ENCODE results near the gene MRGPRF.
"Not testable (repeated sequence)": the region's sequence is repeated elsewhere in the genome, so short reads cannot be mapped to it uniquely, and the experiment has no call there.

MRGPRF gene

DNA sequence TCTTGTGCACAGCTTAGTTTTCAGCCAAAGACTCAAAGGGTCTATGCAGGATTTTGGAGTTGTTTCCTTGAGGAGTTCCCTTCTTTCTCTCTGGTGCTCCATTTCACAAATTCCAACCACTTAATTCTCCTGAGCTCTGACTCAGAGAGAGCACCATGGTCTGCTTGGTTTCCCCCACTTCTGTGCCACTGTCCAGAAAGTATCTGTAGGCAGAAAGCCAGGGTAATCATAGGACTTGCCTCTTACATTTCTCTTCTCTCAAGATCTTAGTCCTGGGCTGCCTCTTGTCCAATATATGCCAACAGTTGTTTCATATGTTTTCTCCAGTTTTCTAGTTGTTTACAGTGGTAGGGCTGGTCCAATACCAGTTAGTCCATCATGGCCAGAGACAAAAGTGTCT, 25.8 kb downstream of the MRGPRF start:
- DNase-seq (ENCODE audit: low spot score), result no peak

DNA sequence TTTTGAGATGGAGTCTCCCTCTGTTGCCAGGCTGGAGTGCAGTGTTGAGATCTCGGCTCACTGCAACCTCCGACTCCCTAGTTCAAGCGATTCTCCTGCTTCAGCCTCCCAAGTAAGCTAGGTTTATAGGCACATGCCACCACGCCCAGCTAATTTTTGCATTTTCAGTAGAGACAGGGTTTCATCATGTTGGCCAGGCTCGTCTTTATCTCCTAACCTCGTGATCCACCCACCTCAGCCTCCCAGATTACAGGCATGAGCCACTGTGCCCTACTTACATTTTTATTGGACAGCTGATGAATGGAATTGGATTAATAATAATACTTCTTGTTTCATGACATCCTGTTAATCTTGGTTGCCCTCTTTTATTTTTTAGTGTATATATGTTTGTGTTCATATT, 29.2 kb downstream of the MRGPRF start:
- no peak for DNase-seq (ENCODE audit: low spot score)

DNA sequence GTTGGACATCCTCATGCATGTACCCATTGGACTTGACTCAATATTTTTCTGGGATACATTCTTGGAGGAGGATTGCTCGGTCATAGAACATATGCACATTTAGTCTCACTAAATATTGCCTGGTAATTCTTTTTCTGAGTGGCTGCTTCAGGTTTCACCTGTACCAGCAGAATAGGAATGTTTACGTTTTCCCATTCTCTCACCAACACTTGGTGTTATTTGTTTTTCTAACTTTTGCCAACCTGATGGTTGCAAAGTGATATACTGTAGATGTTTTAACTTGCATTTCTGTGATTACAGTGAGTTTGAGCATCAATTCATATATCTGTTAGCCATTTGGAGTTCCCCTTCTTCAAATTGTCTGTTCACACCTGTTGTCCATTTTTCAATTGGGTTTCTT, 30.9 kb downstream of the MRGPRF start:
- DNase-seq (ENCODE audit: low spot score), result no peak

DNA sequence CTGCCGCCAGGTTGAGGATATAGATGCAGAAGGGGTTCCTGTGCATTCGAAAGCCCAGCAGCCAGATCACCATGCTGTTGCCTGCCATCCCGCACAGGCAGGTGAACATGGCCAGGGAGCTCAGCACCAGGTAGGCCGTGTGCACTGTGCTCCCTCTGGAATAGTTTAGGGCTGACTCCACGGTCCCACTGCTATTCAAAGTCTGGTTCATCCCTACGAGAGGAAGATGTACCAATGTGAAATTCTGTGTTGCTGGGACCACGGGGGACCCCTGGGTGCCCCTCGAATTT, 32.3 kb downstream of the MRGPRF start, which contains the start of gene MRGPRD:
Gene MRGPRD (minus strand): TSS at position 211 of the 290 bp plus-strand sequence. CDS start 0 bp downstream, at position 211.
- DNase-seq (ENCODE audit: low spot score), result no peak

DNA sequence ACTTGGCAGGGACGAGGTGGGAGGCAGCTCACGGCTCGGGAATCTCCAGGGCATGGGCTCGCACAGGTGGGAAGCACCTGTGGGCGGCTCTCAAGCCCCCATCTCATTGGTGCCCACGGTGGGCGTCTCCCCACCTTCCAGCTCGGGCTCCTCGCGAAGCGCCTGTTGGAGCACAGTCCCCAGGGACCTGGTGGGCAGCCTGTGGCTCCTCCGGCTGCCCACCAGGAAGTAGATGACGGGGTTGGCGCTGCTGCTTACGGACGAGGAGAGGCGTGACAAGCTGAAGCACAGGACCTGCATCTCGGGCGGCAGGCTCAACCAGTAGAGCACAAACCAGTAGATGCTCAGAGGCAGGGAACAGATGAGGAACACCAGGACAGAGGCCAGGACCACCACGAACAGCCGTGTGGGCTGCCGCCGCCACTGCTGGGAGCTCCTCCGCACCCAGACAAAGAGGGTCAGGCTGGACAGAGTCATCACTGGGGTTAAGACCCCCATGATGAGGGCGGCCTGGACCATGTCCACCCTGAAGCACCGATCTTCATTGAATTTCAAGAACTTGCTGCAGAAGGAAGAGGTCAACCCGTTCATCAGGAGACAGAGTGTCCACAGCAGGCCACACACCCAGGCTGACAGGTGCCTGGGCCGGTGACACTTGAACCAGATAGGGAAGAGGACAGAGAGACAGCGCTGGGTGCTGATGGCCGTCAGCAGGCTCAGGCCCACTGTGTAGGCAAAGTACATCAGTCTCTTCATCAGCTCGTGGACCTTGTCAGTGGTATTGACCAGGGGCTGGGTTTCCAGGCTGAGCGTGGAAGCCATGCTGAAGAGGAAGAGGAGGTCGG, 32.9 kb downstream of the MRGPRF start:
- no peak for DNase-seq (ENCODE audit: low spot score)

DNA sequence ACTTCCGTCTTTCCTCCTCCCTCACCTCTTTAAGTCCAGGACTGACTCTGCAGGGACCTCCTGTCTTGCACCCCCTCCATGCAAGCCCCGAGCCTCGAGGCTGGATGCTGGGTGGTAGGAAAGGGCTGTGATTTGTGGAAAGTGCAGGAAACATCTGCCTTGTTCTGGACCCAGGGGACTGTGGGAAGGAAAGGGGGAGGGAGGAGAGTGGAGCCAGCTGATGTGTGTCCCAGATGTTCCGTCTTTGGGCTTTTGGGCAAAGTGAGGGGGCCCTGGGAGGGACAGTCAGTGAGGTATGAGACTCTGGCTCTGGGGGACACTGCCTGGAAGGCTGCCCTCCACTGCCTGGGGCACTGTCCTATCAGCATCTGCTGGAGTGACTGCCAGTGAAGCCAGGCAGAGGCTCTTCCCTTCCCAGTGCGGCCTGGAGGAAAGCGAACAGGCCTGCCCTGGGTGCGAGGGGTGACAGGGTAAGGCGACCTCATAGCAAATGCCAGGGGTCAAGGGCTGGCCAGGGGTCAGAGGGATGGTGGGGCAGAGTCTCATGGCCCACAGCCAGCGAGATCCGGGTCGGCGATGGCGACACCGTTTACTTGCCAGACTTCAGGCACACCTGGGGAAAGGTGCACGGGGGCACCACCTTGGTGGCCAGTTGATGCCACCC, 34.0 kb downstream of the MRGPRF start:
- no peak for DNase-seq (ENCODE audit: low spot score)

DNA sequence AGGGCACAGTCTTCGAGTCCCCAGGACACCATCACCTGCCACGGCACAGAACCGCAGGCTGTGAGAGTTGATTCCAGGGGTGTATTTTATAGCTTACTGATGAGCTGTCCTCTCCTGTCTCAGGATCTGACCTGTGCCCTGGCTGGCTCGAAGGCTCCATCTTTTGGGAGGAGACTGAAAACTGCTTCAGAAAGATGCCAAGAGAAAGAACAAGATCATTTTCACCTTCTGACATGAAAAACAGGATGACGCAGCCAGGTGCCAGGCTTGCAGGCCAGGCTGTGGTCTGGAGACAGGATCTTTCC, 34.5 kb downstream of the MRGPRF start:
- DNase-seq (ENCODE audit: low spot score), result no peak

DNA sequence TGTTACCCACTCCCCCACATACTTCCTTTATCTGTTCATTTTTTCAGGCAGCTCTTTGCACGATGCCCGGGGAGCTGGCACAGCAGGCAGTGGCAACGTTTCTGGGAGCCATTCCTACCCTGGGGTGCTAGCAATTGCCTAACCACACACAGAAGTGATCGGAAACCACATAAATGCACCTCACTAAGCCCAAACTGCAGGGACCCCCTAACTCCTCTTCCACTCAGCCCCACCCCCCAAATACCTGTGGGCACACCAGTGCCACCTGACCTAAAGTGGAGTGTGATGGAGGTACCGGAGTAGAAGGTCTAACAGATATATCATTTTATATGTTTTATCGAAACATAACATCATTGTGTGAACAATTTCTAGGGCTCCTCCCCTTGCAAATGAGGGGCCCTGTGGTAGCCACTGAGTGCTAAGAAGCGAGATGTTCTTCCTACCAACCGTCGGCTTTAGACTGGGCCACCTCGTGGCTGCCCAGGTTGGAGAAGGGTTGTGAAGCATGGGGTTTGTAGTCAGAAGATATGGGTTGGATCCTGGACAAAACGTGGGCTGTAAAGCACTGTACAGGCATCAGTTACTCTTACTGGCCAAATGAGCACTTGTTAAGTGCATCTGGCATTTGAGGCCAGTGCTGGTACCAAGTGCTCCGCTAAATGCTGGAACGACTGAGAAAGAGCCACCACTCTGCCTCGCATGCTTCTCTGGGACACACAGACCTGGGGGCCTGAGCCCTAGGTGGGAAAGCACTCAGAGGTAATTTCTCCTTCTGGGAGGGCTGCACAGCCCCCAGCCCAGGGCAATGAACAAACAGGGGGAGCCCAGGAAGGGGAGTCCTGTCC, 35.0 kb downstream of the MRGPRF start:
- no peak for DNase-seq (ENCODE audit: low spot score)

DNA sequence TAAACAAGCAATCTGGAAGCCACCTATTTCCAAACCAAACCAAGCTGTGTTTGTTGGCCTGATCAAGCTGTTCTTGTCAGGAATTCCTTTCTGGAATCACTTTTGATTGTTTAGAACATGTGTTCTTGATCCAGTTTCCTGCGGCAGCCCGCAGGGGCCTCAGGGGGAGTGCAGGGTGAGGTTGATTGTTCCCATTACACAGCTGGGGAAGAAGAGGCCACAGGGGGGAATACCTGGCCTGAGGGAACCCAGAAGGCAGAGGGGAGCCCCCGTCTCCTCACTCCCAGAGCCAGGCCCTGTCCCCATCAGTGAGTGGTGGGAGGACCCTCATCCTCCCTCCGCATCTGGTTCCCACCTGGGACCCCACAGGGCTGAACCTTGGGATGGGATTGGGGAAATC, 36.5 kb downstream of the MRGPRF start:
- no peak for DNase-seq (ENCODE audit: low spot score)

DNA sequence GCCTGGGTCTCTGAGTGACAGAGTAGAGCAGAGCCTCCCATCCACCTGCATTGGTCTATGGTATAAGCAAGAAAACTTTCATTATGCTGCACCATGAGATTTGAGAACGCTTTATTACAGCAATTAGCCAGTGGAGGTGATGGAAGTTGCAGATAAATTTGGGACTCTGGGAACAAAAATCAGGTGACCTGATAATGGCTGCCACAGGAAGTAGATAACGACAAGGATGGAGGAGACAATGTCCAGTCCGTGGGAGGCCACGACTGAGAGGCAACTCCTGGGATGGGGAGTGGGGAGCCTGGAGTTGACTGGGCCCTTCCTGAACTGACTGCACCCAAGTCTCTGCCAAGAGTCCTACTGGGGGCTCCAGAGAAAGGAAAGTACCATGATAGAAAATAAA, 37.0 kb downstream of the MRGPRF start:
- no peak for DNase-seq (ENCODE audit: low spot score)

DNA sequence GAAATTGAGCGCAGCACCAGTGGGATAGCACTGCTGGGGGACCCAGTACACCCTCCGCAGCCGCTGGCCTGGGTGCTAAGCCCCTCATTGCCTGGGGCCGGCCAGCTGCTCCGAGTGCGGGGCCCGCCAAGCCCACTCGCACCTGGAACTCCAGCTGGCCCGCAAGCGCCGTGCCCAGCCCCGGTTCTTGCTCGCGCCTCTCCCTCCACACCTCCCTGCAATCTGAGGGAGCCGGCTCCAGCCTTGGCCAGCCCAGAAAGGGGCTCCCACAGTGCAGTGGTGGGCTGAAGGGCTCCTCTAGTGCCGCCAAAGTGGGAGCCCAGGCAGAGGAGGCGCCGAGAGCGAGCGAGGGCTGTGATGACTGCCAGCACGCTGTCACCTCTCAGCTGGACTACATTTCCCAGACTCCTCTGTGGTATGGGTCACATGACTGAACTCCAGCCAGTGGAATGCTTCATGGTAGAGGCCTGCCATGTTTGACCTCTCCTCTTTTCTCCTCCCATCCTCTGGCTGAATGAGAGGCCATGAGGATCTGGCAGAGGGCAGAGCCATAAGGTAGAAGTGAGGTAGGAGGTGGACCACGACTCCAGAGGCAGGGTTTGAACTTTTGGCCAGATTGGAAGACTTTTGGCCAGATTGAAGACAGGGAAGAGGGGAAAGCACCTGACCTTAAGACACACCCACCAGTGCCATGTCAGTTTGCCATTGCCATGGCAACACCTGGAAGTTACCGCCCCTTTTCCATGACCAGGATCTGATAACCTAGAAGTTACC, 38.4 kb downstream of the MRGPRF start:
- DNase-seq (ENCODE audit: low spot score), result peak; percentile 71

DNA sequence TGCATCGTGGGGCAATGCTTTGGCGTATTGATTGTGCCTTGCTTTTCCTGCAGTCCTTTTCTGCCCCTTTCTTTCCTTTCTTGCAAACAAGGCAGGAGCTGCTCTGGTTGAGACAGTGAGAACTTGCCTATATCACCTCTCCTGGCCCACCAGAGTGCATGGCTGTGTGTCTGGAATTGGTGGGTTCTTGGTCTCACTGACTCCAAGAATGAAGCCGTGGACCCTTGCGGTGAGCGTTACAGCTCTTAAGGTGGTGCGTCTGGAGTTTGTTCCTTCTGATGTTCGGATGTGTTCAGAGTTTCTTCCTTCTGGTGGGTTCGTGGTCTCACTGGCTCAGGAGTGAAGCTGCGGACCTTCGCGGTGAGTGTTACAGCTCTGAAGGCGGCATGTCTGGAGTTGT, 39.3 kb downstream of the MRGPRF start:
- not testable (repeated sequence) for DNase-seq (ENCODE audit: low spot score)

DNA sequence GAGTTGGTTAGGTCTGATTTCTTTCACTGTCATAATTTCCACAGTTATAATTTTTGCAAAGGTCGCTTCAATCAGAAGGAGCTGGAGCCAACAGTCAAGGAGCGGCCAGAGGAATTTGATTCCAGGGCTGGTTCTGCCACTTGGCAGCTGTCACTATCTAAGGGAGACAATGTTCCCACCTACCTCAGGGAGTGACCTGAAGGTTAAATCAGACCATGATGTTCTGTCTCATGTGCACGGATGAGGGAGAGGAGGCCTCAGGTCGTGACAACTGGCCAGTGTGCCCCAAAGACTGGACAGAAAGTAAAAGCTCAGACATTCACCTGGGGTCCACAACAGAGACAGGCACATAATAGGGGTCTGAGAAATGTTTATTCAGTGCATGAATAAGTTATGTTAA, 39.8 kb downstream of the MRGPRF start:
- no peak for DNase-seq (ENCODE audit: low spot score)

DNA sequence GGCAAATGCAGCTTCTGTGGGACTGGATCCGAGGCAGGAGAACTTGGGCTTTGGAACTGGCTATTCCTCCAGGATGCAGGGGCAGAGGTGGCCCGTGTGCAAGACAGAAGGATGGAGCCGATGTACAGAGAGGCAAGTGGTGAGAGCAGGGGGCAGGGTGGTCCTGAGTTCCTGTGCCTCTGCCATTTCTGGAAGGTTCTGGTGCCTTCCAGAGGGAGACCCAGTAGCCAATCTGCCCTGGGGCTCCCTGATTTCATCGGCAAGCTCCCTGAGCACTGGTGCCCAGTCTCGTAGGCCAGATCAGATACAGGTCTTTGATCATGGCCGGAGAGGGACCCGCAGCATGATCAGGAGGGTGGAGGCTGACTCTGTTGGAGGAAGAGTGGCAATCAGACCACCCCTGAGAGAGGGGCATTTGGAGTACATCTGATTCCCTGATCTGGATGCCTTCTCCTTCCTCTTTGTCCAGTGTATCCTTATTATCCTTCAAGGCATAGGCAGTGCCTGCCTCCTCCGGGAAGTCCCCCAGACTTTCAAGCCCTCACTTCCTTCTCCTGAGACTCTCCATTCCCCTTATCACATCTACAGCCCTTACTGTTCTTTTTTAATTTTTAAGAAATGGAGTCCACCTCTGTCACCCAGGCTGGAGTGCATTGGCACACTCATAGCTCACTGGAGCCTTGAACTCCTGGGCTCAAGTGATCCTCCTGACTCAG, 42.0 kb downstream of the MRGPRF start:
- DNase-seq (ENCODE audit: low spot score), result no peak

DNA sequence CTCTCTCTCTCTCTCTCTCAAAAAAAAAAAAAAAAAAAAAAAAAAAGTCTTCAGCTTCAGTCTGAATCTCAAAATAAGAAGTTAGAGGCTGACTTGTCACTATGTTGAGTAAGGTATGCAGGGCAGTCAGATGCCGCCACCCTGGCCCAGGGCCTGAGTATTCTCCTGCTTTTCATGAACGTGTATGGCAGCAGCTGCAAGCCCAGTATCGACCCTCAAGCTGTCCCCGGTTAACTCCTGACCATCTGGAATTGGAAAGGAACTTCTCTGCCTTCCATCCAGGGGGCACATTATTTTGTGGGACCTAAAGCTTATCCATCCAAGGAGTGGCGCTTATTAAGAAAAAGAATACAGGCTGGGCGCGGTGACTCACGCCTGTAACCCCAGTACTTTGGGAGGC, 43.7 kb downstream of the MRGPRF start:
- no peak for DNase-seq (ENCODE audit: low spot score)

DNA sequence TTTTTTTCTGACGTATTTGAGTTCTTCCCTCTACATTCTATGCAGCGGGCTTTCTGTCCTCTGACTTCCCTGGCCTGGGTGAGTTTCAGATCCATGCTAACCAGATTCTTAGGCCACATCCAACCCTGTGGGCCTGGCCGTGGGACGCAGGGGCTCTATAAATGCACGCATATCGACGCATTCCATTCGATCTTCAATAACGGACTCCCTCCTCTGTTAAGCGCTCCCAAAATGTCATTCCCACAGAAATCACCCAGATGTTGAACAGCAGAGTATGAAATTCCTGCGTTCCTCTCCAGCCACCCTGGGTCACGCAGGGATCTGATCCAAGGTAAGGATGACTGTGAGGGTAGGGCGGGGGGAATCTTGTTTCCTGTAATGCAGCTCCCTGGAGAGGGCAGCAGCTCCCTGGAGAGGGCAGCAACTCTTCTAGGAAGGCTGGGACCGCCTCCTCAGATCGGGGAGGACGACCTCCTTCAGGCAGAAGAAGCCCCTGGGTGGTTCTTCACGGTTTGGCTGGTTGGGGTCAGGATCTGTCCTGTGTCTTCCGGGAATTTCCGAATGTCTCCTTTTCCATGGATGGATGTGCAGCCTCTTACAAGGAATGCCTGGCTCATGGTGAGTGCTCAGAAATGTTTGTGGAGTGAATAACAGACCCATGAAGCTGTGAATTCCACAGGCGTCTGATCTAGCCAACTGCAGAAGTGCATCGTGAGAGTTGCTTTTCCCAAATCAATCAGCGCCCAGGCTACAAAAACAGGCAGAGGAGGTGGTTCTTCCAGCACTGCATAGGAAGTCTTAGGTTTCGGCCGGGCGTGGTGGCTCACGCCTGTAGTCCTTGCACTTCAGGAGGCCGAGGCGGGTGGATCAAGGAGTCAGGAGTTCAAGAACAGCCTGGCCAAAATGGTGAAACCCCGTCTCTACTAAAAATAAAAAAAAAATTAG, 44.5 kb downstream of the MRGPRF start:
- DNase-seq (ENCODE audit: low spot score), result no peak

DNA sequence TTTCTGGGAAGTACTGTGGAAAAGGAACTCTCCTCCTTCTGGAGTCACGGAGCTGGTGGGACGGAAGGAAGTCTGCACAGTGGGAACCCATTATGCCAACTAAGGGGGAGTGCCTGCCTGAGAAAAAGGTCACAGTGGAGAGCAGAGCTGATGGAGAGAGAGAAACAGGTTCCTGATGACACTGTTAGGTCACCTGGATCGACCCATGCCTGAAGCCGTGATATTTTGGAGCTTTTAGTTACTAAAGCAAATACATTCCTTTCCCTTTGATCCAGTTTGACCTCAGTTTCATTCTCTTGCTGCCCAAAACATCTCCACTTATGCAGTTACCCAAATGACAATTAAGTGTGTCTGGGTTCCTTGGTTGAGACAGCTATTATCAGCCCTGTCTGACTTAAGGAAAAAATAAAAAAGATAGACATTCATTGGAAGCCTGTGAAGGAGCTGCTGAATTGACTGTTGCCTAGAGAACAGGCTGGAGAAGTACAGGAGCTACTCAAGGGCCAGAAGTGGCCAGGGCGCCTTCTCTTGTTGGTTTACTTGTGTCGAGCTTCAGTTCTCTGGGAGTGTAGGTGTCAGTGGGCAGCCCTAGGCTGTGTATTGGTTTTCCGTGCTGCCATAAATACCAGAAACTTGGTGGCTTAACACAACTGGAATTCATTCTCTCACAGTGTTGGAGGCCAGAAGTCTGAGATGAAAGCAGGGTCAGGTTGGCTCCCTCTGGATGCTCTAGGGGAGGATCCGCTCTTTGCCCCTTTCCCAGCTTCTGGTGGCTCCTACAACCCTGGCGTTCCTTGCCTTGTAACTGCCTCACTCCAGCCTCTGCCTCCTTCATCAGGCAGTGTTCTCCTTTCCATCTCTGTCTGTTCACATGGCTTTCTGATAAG, 45.9 kb downstream of the MRGPRF start:
- no peak for DNase-seq (ENCODE audit: low spot score)

DNA sequence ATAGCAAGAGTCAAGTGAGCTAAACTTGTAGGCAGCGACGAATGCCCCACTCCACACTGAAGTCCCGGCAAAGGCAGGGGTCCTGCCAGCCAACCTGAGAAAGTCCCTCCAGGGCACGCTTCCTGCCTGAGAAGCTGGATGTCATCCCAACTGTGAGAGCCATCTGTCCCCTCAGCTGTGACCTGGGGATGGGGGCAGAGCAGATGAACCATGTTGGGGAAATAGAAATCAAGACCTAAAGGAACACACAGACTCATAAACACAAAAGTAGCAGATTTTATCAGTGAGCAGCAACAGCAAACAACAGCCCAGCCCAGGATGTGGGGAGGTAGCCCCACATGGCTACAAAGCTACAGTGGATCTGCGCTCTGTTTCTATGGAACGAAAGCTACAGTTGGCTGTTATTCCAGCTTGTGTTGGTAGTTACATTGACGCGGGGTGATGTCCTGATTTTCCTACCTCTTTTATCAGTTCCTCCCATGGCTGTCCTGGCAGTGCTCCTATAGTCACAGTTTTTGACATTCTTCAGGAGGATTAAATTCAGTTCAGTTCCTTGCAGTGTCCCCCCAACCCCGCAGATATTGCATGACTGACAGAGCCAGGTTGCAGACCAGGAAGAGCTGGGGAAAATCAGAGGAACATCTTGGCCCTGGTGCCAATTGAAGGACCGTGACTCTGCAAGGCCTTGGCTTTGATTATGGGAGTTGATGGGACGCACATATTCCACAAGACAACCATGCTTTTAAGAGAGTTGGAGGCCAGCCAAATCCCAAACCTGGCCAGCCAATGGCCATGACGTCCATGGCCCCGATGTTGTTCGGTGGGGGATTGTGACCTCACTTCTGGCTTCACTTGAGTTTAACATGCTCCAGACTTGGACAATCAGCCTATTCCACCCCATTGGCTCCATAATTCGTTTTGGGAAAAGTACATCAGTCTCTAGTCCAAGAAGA, 46.9 kb downstream of the MRGPRF start:
- DNase-seq (ENCODE audit: low spot score), result no peak
